NCI-H146 (cell line): ENCODE measurements around the gene IGF1R.

Source experiments
- DNase-seq: peaks from one replicate; lab custom pipeline; 2025; lab: John Stamatoyannopoulos, UW

Gene IGF1R

GRCh38 chr15:98826658-98827057 lies 178.3 kb downstream of the IGF1R start:
- DNase-seq, result no peak

GRCh38 chr15:98827217-98827616 lies 178.9 kb downstream of the IGF1R start:
- no peak for DNase-seq

GRCh38 chr15:98830034-98830634 lies 181.8 kb downstream of the IGF1R start:
- no peak for DNase-seq

- no peak for DNase-seq
Measured at GRCh38 chr15:98834976-98835375, 186.6 kb downstream of the IGF1R start.

- no peak for DNase-seq
Measured at GRCh38 chr15:98835876-98836275, 187.5 kb downstream of the IGF1R start.

GRCh38 chr15:98838387-98839259 lies 190.3 kb downstream of the IGF1R start:
- DNase-seq, result no peak

- no peak for DNase-seq
Measured at GRCh38 chr15:98840053-98840452, 191.7 kb downstream of the IGF1R start.

- no peak for DNase-seq
Measured at GRCh38 chr15:98841419-98841970, 193.2 kb downstream of the IGF1R start.

- DNase-seq, result no peak
Measured at GRCh38 chr15:98842192-98842972, 194.0 kb downstream of the IGF1R start.

GRCh38 chr15:98842973-98843285 lies 194.6 kb downstream of the IGF1R start:
- no peak for DNase-seq

GRCh38 chr15:98843844-98844243 lies 195.5 kb downstream of the IGF1R start:
- DNase-seq, result no peak

GRCh38 chr15:98844261-98844660 lies 195.9 kb downstream of the IGF1R start:
- no peak for DNase-seq

GRCh38 chr15:98845138-98845884 lies 197.0 kb downstream of the IGF1R start:
- no peak for DNase-seq

GRCh38 chr15:98850961-98851572 lies 202.7 kb downstream of the IGF1R start:
- peak; percentile 60 for DNase-seq

- peak; percentile 81 for DNase-seq
Measured at GRCh38 chr15:98853161-98853560, 204.8 kb downstream of the IGF1R start.

- no peak for DNase-seq
Measured at GRCh38 chr15:98853617-98854420, 205.5 kb downstream of the IGF1R start.

GRCh38 chr15:98854496-98854895 lies 206.2 kb downstream of the IGF1R start:
- no peak for DNase-seq

GRCh38 chr15:98855067-98855814 lies 206.9 kb downstream of the IGF1R start:
- DNase-seq, result no peak

- no peak for DNase-seq
Measured at GRCh38 chr15:98855815-98856531, 207.6 kb downstream of the IGF1R start.
